Endothelial cell (in vitro differentiated cells): Measurements from ENCODE around the gene MYH11. TPM values are rescaled to one million over a fixed set of nuclear protein-coding genes. Genes with fewer than 3 reads are reported as not detected.

Experiments used
- DNase-seq: peaks from one replicate; pipeline ENCODE4 v3.0.0; 2021; ENCODE audit warnings: low spot score
- H3K27ac Mint-ChIP-seq: one replicate; pipeline ENCODE4 v1.8.0; 2021; ENCODE audit warnings: mixed read lengths, inconsistent platforms; ENCODE audit not compliant: unreplicated experiment
- H3K27me3 Mint-ChIP-seq: one replicate; pipeline ENCODE4 v1.8.0; 2021; ENCODE audit warnings: mild to moderate bottlenecking, moderate library complexity, mixed read lengths, inconsistent platforms; ENCODE audit not compliant: unreplicated experiment
- H3K36me3 Mint-ChIP-seq: one replicate; pipeline ENCODE4 v1.8.0; 2021; ENCODE audit warnings: mild to moderate bottlenecking, low read depth, mixed read lengths, inconsistent platforms; ENCODE audit not compliant: unreplicated experiment
- H3K4me1 Mint-ChIP-seq: one replicate; pipeline ENCODE4 v1.8.0; 2021; ENCODE audit warnings: mild to moderate bottlenecking, mixed read lengths, inconsistent platforms; ENCODE audit not compliant: unreplicated experiment
- H3K4me3 Mint-ChIP-seq: one replicate; pipeline ENCODE4 v1.8.0; 2021; ENCODE audit warnings: mild to moderate bottlenecking, mixed read lengths, inconsistent platforms; ENCODE audit not compliant: unreplicated experiment
- H3K9me3 Mint-ChIP-seq: one replicate; pipeline ENCODE4 v1.8.0; 2021; ENCODE audit warnings: mixed read lengths, inconsistent platforms; ENCODE audit not compliant: unreplicated experiment
- total RNA-seq: library from RNA; stranded (reverse); fragmentation: NEBNext Ultra II Directional; extraction: Animal tissue kit (Norgen Biotek cat#: 25700); gene quantifications from one replicate; pipeline ENCODE4 v1.2.1, GENCODE V29; 2021; ENCODE audit not compliant: unreplicated experiment
- TF ChIP-seq, protein P1 (sequence below): fragments of 200-600 bp; sonication (generic); IDR thresholded peaks from one replicate; pipeline ENCODE4 v1.5.0; 2021; ENCODE audit warnings: antibody characterized with exemption; ENCODE audit not compliant: unreplicated experiment

MYH11 gene
- total RNA-seq, 1 donor from 2014 or later, result 0.51 TPM

DNA sequence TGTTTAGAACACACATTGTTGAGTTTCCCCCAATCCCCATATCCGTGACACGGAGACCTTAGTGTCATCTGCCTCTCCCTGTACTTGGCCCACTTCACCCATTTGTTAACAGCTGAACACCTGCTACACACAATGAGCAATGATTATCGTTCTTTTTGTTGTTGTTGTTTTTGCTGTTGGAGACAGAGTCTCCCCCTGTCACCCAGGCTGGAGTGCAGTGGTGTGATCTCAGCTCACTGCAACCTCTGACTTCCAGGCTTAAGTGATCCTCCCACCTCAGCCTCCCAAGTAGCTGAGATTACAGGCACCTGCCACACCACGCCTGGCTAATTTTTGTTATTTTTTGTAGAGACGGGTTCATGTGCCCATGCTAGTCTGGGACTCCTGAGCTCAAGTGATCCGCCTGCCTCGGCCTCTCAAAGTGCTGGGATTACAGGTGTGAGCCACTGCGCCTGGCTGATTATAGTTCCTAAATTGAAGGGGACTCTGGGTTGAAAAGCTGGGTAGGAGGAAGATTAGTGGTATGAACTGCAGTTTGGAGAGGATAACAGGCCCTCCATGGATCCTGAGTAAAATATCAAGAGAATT lies 185.2 kb downstream of the MYH11 start:
- Mint-ChIP-seq H3K9me3 (no peaks in the 10 kb centered on the region), H3K4me3 (no peak overlapping the region), H3K4me1 (no peaks in the 10 kb centered on the region), H3K27ac (no peak overlapping the region), H3K27me3 (peaks cover 2% of the 10 kb centered on the region), H3K36me3 (peaks cover 13% of the 10 kb centered on the region)
- no peak for DNase-seq
- TF ChIP-seq, protein P1, sequence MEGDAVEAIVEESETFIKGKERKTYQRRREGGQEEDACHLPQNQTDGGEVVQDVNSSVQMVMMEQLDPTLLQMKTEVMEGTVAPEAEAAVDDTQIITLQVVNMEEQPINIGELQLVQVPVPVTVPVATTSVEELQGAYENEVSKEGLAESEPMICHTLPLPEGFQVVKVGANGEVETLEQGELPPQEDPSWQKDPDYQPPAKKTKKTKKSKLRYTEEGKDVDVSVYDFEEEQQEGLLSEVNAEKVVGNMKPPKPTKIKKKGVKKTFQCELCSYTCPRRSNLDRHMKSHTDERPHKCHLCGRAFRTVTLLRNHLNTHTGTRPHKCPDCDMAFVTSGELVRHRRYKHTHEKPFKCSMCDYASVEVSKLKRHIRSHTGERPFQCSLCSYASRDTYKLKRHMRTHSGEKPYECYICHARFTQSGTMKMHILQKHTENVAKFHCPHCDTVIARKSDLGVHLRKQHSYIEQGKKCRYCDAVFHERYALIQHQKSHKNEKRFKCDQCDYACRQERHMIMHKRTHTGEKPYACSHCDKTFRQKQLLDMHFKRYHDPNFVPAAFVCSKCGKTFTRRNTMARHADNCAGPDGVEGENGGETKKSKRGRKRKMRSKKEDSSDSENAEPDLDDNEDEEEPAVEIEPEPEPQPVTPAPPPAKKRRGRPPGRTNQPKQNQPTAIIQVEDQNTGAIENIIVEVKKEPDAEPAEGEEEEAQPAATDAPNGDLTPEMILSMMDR, result no peak

DNA sequence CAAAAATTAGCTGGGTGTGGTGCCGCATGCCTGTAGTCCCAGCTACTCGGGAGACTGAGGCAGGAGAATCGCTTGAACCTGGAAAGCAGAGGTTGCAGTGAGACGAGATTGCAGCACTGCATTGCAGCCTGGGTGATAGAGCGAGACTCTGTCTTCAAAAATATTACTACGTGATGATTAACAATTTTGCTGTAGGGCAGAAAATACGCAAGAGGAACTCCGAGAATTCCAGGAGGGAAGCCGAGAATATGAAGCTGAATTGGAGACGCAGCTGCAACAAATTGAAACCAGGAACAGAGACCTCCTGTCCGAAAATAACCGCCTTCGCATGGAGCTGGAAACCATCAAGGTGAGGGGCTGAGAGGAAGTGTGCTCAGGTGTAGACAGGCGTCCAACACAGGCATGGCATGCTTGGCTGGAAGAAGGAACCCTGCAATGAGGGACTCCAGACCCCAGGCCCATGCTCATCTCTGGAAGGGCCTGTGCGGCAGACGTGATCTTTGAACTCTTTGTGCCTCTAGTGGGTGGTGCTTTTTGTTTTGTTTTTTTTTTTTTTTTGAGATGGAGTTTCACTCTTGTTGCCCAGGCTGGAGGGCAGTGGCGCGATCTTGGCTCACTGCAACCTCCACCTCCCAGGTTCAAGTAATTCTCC lies 189.6 kb downstream of the MYH11 start:
- Mint-ChIP-seq H3K27me3 (peaks cover 2% of the 10 kb centered on the region), H3K4me1 (no peaks in the 10 kb centered on the region), H3K27ac (no peak overlapping the region), H3K4me3 (no peak overlapping the region), H3K9me3 (no peaks in the 10 kb centered on the region), H3K36me3 (peaks cover 8% of the 10 kb centered on the region)
- DNase-seq, result no peak
- TF ChIP-seq, protein P1, result no peak

DNA sequence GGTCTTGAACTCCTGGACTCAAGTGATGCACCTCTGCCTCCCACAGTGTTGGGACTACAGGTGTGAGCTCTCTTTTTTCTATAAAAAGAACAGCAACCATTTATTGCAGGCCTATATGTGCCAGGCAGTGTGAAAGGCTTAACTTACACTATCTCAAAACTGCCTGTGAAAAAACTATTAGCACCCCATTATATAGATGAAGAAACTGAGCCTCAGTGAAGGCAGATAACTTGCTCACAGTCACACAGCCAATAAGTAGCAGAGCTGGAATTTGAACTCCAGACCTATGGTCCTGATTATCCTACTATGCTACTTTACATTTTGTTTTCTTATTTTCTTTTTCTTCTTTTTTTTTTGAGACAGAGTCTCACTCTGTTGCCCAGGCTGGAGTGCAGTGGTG lies 191.7 kb downstream of the MYH11 start:
- Mint-ChIP-seq H3K9me3 (no peaks in the 10 kb centered on the region), H3K27me3 (no peaks in the 10 kb centered on the region), H3K4me1 (peaks cover 7% of the 10 kb centered on the region), H3K4me3 (no peak overlapping the region), H3K27ac (no peak overlapping the region), H3K36me3 (peaks cover 10% of the 10 kb centered on the region)
- no peak for DNase-seq
- TF ChIP-seq, protein P1, result no peak

DNA sequence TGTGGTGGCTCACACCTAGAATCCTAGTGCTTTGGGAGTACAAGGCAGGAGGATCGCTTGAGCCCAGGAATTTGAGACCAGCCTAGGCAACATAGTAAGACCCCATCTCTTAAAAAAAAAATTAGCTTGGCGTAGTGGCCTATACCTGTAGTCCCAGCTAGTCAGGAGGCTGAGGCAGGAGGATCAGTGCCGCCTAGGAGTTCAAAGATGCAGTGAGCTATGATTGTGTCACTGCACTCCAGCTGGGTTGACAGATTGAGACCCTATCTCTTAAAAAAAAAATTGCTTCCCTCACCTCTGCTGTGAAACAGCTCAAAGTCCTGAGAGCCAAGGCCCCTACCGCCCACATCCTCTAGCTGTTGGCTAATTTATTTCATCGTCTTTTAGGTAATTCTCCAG lies 196.6 kb downstream of the MYH11 start:
- no peaks in the 10 kb centered on the region for H3K9me3 Mint-ChIP-seq
- peaks cover 7% of the 10 kb centered on the region for H3K36me3 Mint-ChIP-seq
- H3K27ac Mint-ChIP-seq, result peak overlapping the region; percentile 25
- H3K27me3 Mint-ChIP-seq, result peaks cover 2% of the 10 kb centered on the region
- no peak for DNase-seq
- no peak overlapping the region for H3K4me3 Mint-ChIP-seq
- TF ChIP-seq, protein P1, result no peak
- H3K4me1 Mint-ChIP-seq, result peaks cover 7% of the 10 kb centered on the region

DNA sequence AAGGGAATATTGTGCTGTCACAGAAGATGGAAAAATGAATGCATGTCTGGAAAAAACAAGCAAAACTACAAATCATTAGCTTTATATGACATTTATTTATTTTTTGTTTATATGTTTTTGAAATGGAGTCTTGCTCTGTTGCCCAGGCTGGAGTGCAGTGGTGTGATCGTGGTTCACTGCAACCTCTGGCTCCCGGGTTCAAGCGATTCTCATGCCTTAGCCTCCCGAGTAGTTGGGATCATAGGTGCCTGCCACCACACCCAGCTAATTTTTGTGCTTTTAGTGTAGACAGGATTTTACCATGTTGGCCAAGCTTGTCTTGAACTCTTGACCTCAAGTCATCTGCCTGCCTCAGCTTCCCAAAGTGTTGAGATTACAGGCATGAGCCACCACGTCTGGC lies 198.3 kb downstream of the MYH11 start:
- no peak overlapping the region for H3K27ac Mint-ChIP-seq
- no peak for DNase-seq
- TF ChIP-seq, protein P1, result no peak
- H3K27me3 Mint-ChIP-seq, result peaks cover 2% of the 10 kb centered on the region
- peaks cover 7% of the 10 kb centered on the region for H3K4me1 Mint-ChIP-seq
- H3K36me3 Mint-ChIP-seq, result peaks cover 7% of the 10 kb centered on the region
- no peaks in the 10 kb centered on the region for H3K9me3 Mint-ChIP-seq
- no peak overlapping the region for H3K4me3 Mint-ChIP-seq
